ENCODE measurements around the gene FAM193A.

The FAM193A gene

GRCh38 chr4:2604614-2605013 lies 68.2 kb downstream of the FAM193A start:
- no peaks in the 10 kb centered on the region for H3K36me3 ChIP-seq (replicated peaks; ENCODE audit: low read depth, low read length)
- H3K4me2 ChIP-seq (ENCODE audit: low read length): no peak overlapping the region
- H3K27ac ChIP-seq (ENCODE audit: low read length): no peak overlapping the region
- H3K4me1 ChIP-seq (ENCODE audit: low read length): no peaks in the 10 kb centered on the region
- TF ChIP-seq CTCF (IDR thresholded peaks at IDR 0.05; ENCODE audit: low read depth, low read length) (no peak), EZH2phosphoT487 (IDR thresholded peaks at IDR 0.05; ENCODE audit: low read depth) (no peak)
- no peaks in the 10 kb centered on the region for H3K9me3 ChIP-seq (ENCODE audit: insufficient read depth, low read length)
- no peak overlapping the region for H3K4me3 ChIP-seq (ENCODE audit: low read length)
- H3K9ac ChIP-seq (ENCODE audit: low read length): no peak overlapping the region
- H3K27me3 ChIP-seq (ENCODE audit: low read depth, low read length): no peaks in the 10 kb centered on the region
- H4K20me1 ChIP-seq (ENCODE audit: insufficient read depth, low read length): peaks cover 41% of the 10 kb centered on the region
- no peak overlapping the region for H2AFZ ChIP-seq (ENCODE audit: low read depth, low read length)
- peaks cover 80% of the 10 kb centered on the region for H3K79me2 ChIP-seq (ENCODE audit: low read length)

- H3K79me2 ChIP-seq (ENCODE audit: low read length): peaks cover 79% of the 10 kb centered on the region
- H4K20me1 ChIP-seq (ENCODE audit: insufficient read depth, low read length): peaks cover 37% of the 10 kb centered on the region
- H3K9me3 ChIP-seq (ENCODE audit: insufficient read depth, low read length): no peaks in the 10 kb centered on the region
Measured at GRCh38 chr4:2606960-2607506, 70.6 kb downstream of the FAM193A start.

GRCh38 chr4:2607822-2608221 lies 71.4 kb downstream of the FAM193A start:
- H3K27ac ChIP-seq (ENCODE audit: low read length): no peak overlapping the region
- no peak overlapping the region for H2AFZ ChIP-seq (ENCODE audit: low read depth, low read length)
- no peak overlapping the region for H3K4me3 ChIP-seq (ENCODE audit: low read length)
- H3K4me1 ChIP-seq (ENCODE audit: low read length): no peaks in the 10 kb centered on the region
- H4K20me1 ChIP-seq (ENCODE audit: insufficient read depth, low read length): peaks cover 43% of the 10 kb centered on the region
- H3K79me2 ChIP-seq (ENCODE audit: low read length): peaks cover 82% of the 10 kb centered on the region
- no peaks in the 10 kb centered on the region for H3K27me3 ChIP-seq (ENCODE audit: low read depth, low read length)
- H3K4me2 ChIP-seq (ENCODE audit: low read length): no peak overlapping the region
- TF ChIP-seq EZH2phosphoT487 (IDR thresholded peaks at IDR 0.05; ENCODE audit: low read depth) (no peak), CTCF (IDR thresholded peaks at IDR 0.05; ENCODE audit: low read depth, low read length) (no peak)
- no peaks in the 10 kb centered on the region for H3K9me3 ChIP-seq (ENCODE audit: insufficient read depth, low read length)
- H3K9ac ChIP-seq (ENCODE audit: low read length): no peak overlapping the region
- H3K36me3 ChIP-seq (replicated peaks; ENCODE audit: low read depth, low read length): no peaks in the 10 kb centered on the region

More at GRCh38 chr4:2606960-2607506, 70.6 kb downstream of the FAM193A start:
- Histone ChIP-seq H3K4me2 (ENCODE audit: low read length) (no peak overlapping the region), H3K27me3 (ENCODE audit: low read depth, low read length) (no peaks in the 10 kb centered on the region), H3K4me1 (ENCODE audit: low read length) (no peaks in the 10 kb centered on the region), H2AFZ (ENCODE audit: low read depth, low read length) (no peak overlapping the region), H3K4me3 (ENCODE audit: low read length) (no peak overlapping the region), H3K36me3 (replicated peaks; ENCODE audit: low read depth, low read length) (no peaks in the 10 kb centered on the region), H3K9ac (ENCODE audit: low read length) (no peak overlapping the region), H3K27ac (ENCODE audit: low read length) (no peak overlapping the region)
- no peak for TF ChIP-seq EZH2phosphoT487 (IDR thresholded peaks at IDR 0.05; ENCODE audit: low read depth)
- no peak for TF ChIP-seq CTCF (IDR thresholded peaks at IDR 0.05; ENCODE audit: low read depth, low read length)

GRCh38 chr4:2608291-2608690 lies 71.8 kb downstream of the FAM193A start:
- Histone ChIP-seq H3K79me2 (ENCODE audit: low read length) (peaks cover 83% of the 10 kb centered on the region), H3K4me3 (ENCODE audit: low read length) (no peak overlapping the region), H4K20me1 (ENCODE audit: insufficient read depth, low read length) (peaks cover 45% of the 10 kb centered on the region), H3K36me3 (replicated peaks; ENCODE audit: low read depth, low read length) (no peaks in the 10 kb centered on the region), H3K27me3 (ENCODE audit: low read depth, low read length) (no peaks in the 10 kb centered on the region), H3K27ac (ENCODE audit: low read length) (no peak overlapping the region), H3K9ac (ENCODE audit: low read length) (no peak overlapping the region), H3K9me3 (ENCODE audit: insufficient read depth, low read length) (no peaks in the 10 kb centered on the region), H3K4me1 (ENCODE audit: low read length) (no peaks in the 10 kb centered on the region), H3K4me2 (ENCODE audit: low read length) (no peak overlapping the region), H2AFZ (ENCODE audit: low read depth, low read length) (no peak overlapping the region)
- TF ChIP-seq CTCF (IDR thresholded peaks at IDR 0.05; ENCODE audit: low read depth, low read length) (no peak), EZH2phosphoT487 (IDR thresholded peaks at IDR 0.05; ENCODE audit: low read depth) (no peak)

All from OCI-LY3 (cell line).